GM23338 (cell line): ENCODE data around the gene XPR1.

ENCODE experiments used
- ZNF114 ChIP-seq: fragments of 250-450 bp; sonication (Bioruptor Pico); IDR thresholded peaks from 2 replicates; pipeline ENCODE4 v1.5.0; 2020; ENCODE audit warnings: mild to moderate bottlenecking, moderate library complexity
- TF ChIP-seq, protein P1 (sequence below), 2 experiments: fragments of 200-600 bp in 1 of 2; sonication (generic) in 1 of 2; conservative IDR thresholded peaks; 2 replicates each; pipeline versions ENCODE4 v1.5.1 to v1.6.1; 2016 to 2017; ENCODE audit warnings: antibody characterized with exemption in 2 of 2, low read depth in 2 of 2, mild to moderate bottlenecking in 2 of 2, moderate library complexity in 1 of 2

DNA sequence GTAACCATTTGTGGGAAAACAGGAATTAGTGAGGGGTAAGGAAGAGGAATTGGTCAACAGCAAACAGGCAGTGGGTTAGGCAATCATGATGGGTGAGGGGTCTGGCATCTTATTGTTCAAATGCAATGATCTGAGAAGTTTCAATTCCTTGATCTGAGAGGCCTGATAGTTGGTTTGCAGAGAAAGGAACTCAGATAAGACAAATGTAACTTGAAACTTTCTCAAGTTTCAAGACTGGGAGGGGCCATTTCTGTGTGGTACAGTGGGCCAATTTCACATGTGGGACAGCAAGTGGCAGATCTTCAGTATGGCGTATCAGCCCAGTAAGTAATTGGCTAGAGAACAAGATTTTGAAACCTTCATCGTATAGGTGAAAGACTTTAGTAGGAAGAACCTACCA, 102.5 kb downstream of the XPR1 start:
- TF ChIP-seq, protein P1, sequence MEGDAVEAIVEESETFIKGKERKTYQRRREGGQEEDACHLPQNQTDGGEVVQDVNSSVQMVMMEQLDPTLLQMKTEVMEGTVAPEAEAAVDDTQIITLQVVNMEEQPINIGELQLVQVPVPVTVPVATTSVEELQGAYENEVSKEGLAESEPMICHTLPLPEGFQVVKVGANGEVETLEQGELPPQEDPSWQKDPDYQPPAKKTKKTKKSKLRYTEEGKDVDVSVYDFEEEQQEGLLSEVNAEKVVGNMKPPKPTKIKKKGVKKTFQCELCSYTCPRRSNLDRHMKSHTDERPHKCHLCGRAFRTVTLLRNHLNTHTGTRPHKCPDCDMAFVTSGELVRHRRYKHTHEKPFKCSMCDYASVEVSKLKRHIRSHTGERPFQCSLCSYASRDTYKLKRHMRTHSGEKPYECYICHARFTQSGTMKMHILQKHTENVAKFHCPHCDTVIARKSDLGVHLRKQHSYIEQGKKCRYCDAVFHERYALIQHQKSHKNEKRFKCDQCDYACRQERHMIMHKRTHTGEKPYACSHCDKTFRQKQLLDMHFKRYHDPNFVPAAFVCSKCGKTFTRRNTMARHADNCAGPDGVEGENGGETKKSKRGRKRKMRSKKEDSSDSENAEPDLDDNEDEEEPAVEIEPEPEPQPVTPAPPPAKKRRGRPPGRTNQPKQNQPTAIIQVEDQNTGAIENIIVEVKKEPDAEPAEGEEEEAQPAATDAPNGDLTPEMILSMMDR (conservative IDR thresholded peaks at IDR 0.05; ENCODE audit: low read depth in 2 of 2): no peak
- no peak for TF ChIP-seq ZNF114 (CRISPR knock-in tag)
